GM18519 (cell line): ENCODE data around the gene SLC17A8.
"Not testable (repeated sequence)": the region's sequence is repeated elsewhere in the genome, so short reads cannot be mapped to it uniquely, and the experiment has no call there.

Experiments
- ATAC-seq: cut with Tn5 transposase; IDR thresholded peaks from one replicate; pipeline ENCODE4 v1.9.1; 2021; ENCODE audit warnings: mild to moderate bottlenecking, moderate library complexity; ENCODE audit not compliant: unreplicated experiment, low FRiP score

The SLC17A8 gene

DNA sequence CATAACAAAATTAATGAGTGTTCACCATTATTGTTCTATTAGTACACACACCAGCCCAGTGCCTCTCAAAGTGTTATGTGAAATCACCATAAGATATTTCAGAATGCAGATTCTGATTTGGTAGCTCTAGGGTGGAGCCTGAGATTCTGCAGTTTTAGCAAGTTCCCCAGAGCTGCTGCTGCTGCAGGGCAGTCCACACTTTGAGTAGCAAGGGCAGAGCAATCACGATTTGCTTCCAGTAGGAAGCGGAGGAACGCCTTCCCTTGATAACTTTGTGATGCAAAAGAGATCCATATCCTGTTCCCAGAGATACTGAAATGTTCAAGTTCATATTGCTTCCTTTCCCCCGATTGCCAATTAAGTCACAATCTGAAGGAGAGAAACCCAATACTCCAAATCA lies 57.9 kb downstream of the SLC17A8 start:
- no peak for ATAC-seq

DNA sequence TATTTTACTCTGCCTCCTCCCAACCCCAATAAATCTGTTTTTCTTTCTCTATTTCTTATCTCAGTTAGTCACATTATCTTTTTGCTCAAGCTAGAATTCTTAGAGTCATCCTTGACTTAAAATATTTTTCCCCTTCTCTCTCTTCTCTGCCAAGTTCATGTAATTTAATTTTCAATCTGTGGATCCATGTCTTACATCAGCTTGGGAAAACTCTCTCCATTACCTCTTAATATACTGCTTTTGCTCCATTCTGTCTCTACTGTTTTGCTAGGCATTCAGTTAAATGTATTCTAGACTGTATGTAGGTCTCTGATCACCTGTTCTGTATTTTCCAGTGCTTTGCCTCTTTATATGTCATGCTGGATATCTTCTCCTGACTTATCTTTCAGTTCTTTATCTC lies 65.8 kb downstream of the SLC17A8 start:
- no peak for ATAC-seq

DNA sequence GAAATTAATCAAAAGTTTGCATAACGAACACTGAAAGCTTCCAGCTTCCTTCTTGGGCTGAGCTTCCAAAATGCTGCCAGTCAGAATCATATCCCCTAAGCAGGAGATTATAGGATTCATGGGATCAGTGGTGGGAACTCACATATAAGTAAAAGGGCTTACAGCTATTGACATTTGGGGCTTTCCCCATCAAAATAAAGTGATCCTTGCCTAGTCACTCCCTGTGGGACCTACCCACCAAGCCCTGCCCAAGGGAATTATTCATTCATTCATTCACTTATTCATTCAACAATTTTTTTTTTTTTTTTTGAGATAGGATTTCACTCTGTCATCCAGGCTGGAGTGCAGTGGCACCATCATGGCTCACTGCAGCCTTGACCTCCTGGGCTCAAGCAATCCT lies 69.3 kb downstream of the SLC17A8 start:
- ATAC-seq = no peak

- no peak for ATAC-seq
Observed at GRCh38 chr12:100427078-100427477, 70.2 kb downstream of the SLC17A8 start.

- ATAC-seq = not testable (repeated sequence)
Observed at GRCh38 chr12:100430251-100430650, 73.4 kb downstream of the SLC17A8 start.

DNA sequence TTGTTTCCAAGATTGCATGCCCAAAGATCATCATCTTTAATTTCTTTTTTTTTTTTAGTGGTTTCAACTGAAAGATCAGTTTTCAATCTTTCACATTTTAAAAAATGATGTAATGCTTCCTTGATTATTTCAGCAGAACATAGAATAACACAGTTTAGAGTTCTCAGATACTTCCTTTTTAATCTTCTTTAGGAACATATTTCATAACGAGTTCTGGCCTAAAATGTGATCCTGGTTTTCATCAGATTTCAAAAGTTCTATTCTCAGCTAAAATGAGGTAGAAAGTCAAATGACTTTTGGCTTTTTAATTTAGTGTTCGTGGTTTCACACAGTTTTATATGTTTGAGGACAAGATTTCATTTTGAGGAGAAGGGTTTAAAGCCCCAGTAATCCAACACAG lies 76.8 kb downstream of the SLC17A8 start:
- no peak for ATAC-seq

DNA sequence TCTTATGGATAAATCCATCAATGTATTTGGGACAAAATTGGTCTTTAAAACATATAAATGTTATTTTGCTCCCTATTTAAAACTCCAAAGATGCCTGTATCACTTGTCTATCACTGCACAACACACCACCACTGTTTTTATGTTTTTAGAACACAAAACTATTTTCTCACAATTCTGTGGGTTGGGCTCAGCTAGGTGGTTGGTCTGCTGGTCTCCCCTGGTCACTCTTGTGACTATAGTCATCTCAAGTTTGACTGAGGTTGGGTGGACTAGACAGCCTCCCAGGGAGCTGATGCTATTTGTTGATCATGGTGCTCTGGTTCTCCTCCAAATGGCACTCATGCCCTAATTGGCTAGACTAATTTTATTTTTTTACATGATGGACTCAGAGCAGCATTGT lies 77.3 kb downstream of the SLC17A8 start:
- no peak for ATAC-seq

- no peak for ATAC-seq
Observed at GRCh38 chr12:100435957-100436356, 79.1 kb downstream of the SLC17A8 start.

DNA sequence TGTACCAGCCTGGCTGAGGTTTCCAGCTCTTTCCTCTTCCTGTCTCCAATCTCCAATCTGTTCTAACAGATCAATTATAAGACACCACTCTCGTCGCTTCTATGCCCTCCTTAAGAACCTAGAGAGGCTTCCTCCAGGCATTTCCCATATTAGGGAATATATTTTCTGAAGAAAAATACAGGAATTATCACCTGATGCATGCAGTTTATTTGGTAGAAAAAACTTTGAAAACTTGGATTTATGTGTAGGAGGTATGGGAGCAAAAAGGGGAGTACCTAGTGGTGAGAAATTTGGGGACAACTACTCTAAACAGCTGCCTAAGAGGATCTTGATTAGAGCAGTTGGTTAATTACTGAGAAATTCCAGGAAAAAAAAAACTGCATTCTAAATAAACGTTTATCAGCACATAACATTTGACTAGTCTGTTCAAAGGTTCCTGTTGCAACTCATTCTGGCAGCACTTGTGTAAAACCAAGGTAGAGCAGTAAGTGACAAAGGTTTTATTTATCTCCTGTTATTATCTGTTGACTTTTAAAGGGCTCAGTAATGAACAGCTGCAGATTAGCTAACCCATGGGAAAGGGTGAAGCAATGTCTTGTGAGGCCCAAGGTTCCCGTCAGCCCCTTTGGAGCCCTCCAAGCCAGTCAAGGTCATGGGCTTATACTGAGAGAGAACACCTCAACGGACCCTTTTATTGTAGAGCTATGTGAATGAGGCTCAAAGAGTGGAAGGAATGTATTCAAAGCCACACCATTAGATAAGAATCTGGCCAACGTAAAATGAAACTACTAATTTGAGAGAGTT lies 80.4 kb downstream of the SLC17A8 start:
- no peak for ATAC-seq

- no peak for ATAC-seq
Observed at GRCh38 chr12:100439797-100440196, 82.9 kb downstream of the SLC17A8 start.

DNA sequence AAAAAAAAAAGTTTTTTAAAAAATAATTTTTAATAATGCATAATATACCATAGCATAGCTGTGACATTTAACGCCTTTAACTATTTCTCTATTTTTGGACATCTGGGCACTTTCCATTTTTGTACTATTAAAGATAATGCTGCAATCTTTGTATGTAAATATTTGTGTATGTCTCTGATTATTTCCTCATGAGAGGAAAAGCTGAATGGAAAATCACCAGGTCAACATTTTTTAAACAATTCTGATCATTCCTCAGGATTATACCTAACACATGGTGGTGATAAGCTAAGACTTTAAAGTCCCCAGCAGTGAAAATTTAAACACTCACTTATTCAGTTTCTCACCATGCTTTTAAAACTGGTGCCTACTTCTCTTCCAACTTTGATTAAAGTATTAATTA lies 85.5 kb downstream of the SLC17A8 start:
- no peak for ATAC-seq

- ATAC-seq = no peak
Observed at GRCh38 chr12:100443434-100443833, 86.6 kb downstream of the SLC17A8 start.

DNA sequence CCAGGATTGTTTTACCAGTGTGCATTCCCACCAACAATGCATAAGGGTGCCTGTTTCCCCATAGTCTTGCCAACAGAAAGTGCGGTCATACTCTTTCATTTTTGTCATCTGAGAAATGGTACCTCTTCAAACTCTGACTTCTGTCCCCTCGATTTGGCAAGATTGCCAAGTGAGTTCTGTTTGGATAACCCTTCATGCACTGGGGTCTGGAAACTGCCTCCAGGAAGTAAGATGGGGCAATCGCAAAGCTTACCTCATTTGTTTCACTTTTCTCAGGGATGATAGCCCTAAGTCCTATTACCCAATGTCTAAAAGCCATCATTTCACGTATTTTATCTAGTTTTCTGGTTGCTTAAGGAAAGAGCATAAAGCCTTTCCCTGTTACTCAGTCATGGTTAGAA lies 88.2 kb downstream of the SLC17A8 start:
- no peak for ATAC-seq

DNA sequence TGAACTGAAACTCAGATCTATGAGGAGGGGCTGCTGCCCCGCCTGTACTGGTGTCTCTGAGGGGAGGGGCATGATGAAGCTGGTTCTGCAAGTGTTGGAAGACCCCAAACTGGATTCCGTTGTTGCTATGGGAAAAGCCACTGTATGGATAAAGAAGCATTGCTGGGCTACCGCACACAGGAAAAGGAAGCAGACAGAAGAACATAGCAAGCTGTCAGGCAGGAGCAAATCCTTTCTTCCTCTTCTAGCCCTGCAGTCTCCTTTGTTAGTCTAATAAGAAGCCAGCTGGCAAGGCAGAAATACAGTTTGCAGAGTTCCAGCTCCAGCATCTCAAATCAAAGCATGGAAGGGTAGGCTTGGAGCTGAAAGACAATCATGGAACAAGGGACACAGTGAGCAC lies 90.5 kb downstream of the SLC17A8 start:
- no peak for ATAC-seq

DNA sequence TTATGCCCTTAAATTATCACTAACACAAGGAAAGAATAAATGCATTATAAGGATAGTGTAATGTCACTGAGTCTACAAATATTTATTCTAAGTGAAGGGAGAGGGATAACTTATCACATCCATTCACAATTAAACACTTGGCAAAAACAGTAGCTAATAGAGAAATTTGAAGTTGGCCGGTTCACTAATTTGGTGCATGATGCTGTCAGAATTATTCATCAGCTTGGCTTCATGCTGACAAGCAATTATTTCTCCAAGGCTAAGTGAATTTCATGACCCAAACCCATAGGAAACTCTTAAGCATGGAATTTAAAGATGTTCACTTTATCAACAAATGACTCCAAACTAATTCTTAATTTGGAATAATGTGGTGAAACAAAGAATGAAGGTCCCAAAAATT lies 91.8 kb downstream of the SLC17A8 start:
- no peak for ATAC-seq

- no peak for ATAC-seq
Observed at GRCh38 chr12:100450735-100451134, 93.9 kb downstream of the SLC17A8 start.

DNA sequence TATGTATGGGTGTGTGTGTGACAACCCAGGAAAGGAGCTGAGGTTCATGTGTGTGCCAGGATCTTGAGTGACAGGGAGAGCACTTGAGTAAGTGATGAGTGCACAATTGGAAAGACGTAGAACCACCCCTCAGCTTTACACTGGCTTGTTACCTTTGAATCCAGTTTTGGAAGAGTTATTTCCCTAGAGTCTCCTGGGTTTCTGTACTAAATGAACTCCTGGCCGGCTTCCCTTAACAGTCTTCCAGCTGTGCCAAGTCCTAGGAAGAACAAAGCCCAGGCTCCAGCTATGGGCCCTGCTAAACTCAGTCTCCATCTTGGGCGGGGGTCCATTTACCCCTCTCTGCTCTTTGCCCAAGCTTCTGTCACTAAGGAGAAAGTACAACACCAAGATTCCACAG lies 97.1 kb downstream of the SLC17A8 start:
- no peak for ATAC-seq

- ATAC-seq = no peak
Observed at GRCh38 chr12:100455896-100456295, 99.0 kb downstream of the SLC17A8 start.

DNA sequence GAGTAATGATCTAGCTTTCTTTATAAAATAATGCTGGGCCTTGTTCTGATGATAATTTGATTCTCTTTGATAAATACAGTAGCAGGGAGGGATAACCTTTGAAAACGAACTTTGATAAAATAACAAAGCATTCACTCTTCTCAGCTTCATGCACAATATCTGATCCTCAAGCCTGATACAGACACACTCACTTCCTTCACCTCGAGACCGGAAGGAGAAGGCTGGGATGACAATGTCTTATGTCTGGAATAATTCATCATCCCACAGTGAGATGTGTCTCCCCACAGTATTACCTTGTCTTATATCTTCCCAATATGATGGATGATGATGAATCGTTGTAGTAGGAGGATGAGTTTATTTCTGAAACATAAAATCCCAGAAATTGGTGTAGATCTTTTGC lies 101.3 kb downstream of the SLC17A8 start:
- ATAC-seq = no peak

GRCh38 chr12:100460702-100461101 lies 103.8 kb downstream of the SLC17A8 start:
- ATAC-seq = no peak

DNA sequence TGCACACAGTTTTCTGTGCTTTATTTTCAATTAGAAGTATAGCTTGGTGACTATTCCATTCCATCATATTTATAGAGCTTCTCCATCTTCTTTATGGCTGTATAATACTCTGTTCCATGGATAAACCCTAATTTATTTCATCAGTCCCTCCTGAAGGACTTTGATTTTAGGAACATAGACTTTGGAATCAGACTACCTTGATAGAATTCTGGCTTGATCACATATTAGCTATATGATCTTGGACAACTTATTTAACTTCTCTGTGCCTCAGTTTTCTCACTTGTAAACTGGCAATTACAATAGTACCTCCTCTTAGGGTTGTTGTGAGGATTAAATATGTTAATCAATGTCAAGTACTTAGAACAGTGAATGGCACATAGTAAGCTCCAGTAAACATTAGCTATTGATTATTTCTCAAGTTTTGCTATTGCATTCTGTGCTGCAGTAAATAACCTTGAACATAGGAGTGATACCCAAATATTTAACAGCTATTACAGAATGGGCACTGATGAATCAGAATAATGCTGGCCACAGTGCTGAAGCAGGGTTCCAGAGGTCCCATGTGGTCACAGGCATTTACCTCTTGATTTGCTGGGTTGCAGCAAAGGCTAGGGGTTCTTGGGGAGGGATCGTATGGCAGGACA lies 104.6 kb downstream of the SLC17A8 start:
- no peak for ATAC-seq

GRCh38 chr12:100463661-100464060 lies 106.8 kb downstream of the SLC17A8 start:
- no peak for ATAC-seq
